Measurements from ENCODE around the gene CEP120.

CEP120 gene

GRCh38 chr5:123297198-123297831 is 125.9 kb downstream of the CEP120 start:
- DNase-seq: no peak

Measured in bone marrow (tissue), 2 donors.